Measurements from ENCODE around the gene CHST8.
A peak's percentile ranks its signal among the peaks of the same experiment; 100 is the strongest.
"Not testable (repeated sequence)": the region's sequence is repeated elsewhere in the genome, so short reads cannot be mapped to it uniquely, and the experiment has no call there.

The CHST8 gene

DNA sequence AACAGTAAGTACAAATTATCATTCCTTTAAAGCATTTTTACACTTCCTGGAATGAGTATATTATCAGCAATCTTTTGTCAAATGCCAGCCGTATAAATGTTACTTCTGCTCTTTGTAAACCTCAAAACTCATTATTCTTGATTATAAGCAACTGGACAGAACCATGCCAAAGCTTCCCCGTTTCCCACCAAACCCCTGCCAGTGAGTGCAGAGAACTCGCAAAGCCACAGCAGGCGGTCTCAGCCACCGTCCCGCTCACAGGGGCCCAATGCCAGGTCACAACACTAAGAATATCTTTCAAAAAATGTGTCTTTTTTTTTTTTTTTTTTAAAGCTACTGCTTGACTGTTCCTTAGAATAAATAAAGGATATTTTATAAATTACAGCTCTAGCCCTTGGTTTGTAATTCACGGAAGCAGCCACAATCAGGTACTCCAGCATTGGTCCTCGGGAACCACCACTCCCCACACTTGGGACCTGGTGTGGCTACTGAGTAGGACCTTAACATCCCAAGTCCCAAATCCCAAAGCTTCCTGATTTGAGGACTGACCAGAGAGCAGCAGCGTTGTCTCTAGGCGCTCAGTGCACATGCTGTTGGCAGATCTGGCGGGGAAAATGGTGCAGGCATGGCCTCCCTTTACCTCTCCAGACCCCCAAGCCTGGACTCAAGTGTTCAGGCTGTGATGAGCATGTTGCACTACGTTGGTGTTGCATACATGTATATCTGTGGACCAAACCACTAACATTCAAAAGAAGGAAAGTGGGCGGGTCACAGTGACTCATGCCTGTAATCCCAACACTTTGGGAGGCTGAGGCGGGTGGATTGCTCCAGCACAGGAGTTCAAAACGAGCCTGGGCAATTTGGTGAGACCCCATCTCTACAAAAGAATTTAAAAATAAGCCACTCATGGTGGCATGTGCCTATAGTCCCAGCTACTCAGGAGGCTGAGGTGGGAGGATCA lies 193.9 kb downstream of the CHST8 start:
- no peak for DNase-seq (ENCODE audit: low spot score)
- Histone ChIP-seq H3K27ac (peak overlapping the region in 1 of 2 donors; percentile 35), H3K4me3 (no peak overlapping the region)
- no peak for TF ChIP-seq CTCF (IDR thresholded peaks at IDR 0.05)

GRCh38 chr19:33818411-33818810 lies 196.7 kb downstream of the CHST8 start:
- Histone ChIP-seq H3K4me3 (no peak overlapping the region), H3K27ac (no peak overlapping the region)
- no peak for DNase-seq (ENCODE audit: low spot score)

DNA sequence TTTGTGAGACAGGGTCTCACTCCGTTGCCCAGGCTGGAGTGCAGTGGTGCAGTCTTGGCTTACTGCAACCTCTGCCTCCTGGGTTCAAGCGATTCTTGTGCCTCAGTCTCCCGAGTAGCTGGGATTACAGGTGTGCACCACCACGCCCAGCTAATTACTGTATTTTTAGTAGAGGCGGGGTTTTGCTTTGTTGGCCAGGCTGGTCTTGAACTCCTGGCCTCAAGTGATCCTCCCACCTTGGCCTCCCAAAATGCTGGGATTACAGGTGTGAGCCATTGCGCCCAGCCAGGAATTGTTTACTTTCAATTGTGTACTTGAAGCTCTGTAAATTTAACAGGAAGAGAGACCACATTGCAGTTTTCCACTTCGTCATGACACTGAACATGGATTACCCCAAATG lies 197.3 kb downstream of the CHST8 start:
- H3K27ac ChIP-seq = peak overlapping the region in 1 of 2 donors; percentile 79
- DNase-seq (ENCODE audit: low spot score); H3K4me3 ChIP-seq: not testable (repeated sequence)

More at GRCh38 chr19:33818411-33818810, 196.7 kb downstream of the CHST8 start:
- TF ChIP-seq CTCF (IDR thresholded peaks at IDR 0.05) = no peak

- TF ChIP-seq CTCF (IDR thresholded peaks at IDR 0.05) = no peak
- no peak for DNase-seq (ENCODE audit: low spot score)
- Histone ChIP-seq H3K4me3 (peak overlapping the region; percentile 65), H3K27ac (peak overlapping the region; percentile 61 to 79)
Measured at GRCh38 chr19:33819506-33819879, 197.7 kb downstream of the CHST8 start.

DNA sequence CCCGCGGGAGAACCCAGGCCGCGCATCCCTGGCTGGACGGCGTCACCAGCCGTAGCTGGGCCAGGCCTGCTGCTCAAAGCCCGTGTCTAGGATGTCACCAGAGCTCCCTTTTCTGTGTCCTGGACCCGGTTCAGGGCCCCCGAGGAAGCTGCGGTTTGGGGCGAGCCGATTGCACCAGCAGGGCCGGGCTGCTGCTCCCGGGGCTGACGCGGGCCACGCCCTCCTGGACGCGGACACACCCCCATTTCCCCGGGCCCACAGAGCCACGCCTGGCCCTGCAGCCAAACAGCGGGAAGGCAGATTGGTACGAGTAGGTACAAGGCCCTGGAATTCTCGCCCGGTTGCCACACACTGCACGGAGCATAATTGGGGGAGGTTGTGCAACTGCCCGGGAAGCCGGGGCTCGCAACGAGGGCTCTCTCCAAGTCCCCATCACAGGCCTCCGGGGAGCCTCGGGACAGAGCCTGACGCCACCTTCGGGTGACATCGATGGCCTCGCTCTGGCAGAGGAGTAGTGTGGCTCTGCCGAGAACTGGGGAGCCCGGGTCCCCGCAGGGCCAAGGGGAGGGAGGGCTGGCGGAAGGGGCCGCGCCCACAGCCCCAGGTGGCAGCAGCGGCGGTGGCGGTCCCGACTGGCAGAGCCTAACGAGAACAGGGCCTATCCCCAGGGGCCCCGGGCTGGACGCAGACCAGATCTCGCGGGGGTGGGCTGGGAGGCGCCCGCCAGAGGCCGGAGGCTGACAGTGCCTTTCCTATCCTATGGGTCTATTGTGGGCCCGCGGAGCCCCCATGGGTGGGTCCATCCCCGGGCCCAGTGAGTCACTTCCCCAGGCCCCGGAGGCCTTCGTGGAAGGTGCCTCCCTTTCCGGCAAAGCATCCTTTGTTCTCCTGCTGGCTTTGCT lies 198.4 kb downstream of the CHST8 start:
- DNase-seq (ENCODE audit: low spot score) = peak; percentile 92
- H3K27ac ChIP-seq = peak overlapping the region; percentile 61 to 79
- H3K4me3 ChIP-seq = peak overlapping the region; percentile 65
- TF ChIP-seq CTCF (IDR thresholded peaks at IDR 0.05) = no peak

DNA sequence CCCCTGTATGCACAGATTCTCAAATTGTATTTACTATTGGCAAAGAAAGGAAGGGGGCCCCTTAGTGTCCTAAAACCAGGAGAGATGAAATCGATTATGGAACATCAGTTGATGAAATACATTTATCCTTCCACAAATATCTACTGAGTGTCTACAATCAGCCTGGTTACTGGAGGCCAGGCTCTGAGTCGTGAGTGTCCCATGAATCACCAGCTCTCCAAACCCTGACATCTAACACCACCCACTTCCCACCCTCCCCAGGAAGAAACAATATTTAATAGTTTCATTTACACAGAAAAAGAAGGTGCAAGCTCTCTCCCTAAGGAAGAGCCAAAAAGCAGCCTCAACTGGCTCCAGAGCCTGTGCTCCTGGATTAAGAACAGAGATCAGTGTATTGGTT lies 200.1 kb downstream of the CHST8 start:
- TF ChIP-seq CTCF (IDR thresholded peaks at IDR 0.05) = no peak
- no peak overlapping the region for H3K4me3 ChIP-seq
- H3K27ac ChIP-seq = no peak overlapping the region
- no peak for DNase-seq (ENCODE audit: low spot score)

Measured in coronary artery (tissue), 2 donors.